Hematopoietic multipotent progenitor cell treated with erythropoietin and hydrocortisone succinate and interleukin-3 and kit ligand, for 17 days (in vitro differentiated cells): ENCODE measurements around the gene FARP1.

Experiments
- DNase-seq: peaks from one replicate; pipeline ENCODE4 v3.0.0-alpha.2; 2015; ENCODE audit warnings: low spot score

FARP1 gene

DNA sequence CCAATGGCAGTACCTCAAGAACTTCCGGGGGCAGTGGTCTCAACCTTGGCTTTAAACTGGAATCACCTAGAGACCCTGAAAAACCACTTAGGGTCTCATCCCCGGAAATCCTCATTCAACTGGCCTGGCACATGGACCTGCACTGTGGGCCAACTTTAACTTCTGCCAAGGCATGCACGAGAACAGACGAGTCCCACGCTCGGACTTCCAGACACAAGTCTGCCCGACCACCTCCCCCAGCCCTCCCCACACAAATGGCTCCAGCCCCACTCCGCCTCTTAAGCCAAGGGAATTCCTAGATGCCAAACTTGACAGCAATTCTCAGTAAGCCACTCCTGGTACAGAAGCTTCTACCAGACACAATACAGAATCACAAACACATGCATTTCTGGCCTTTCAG lies 320.1 kb downstream of the FARP1 start:
- DNase-seq, result no peak

GRCh38 chr13:98466634-98467236 lies 323.8 kb downstream of the FARP1 start:
- peak; percentile 73 for DNase-seq

DNA sequence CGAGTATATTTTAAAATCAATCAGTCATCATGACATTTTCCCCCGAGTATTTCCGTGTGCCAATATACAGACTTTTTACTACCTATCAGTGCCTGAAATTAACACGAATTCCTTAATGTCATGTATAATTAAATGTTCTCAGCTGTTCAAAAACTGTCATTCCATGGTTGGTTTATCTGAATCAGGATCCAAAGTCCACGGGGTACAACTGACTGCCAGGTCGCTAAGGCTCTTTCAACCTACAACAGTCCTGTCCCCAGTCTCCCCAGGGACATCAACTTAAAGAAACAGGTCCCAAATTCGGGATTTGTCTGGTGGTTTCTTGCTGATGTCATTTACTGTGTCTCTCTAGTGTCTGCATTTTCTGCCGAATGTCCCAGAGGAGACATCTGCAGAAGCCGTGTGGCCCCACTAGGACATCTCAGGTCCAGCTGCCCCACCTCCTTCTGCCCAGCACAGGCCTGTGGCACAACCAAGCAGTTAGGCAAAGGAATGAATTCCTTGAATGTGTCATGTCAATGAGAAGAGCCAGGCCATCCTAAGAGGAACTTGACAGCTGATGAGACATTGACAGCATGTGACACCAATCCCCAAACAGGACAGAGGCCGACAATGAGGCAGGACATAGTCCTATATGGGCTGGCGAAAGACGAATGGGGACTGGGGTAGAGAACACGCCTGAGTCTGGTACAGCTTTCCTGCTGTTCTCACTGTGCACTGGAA lies 324.5 kb downstream of the FARP1 start:
- DNase-seq, result no peak

DNA sequence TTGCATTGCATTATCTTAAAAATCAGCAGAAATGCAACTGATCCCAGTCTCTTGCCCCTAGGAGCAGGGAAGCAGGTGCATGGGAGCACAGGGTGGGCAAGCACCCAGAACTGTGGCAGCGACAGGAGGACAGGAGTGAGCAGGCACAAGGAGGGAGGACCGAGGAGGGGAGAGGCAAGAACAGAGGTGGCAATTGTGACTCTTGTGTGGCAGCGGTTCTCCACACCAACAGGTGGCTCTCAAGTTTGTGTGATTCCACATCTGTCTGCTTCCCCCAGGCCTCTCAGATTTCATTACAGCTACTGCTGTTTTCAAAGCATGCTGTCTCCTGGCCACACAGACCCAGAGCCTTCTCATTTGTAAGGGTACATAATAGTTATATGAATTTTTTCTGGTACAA lies 325.5 kb downstream of the FARP1 start:
- no peak for DNase-seq

DNA sequence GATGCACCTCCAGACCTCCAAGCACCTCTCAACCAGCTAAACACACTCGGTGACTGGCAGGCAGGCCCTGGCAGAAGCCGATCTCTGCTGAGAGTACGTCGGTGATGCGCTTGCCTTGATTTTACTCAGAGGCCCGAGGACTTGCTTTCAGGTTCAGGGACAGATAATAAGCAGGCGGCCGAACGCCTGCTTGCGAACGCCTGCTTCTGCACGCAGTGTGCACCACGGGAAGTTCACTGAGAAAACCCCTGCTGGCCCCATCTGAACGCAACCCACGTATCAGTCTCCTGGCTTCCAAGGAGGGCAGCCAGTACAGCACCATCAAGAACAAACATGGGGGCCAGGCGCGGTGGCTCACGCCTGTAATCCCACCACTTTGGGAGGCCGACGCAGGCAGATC lies 326.0 kb downstream of the FARP1 start:
- no peak for DNase-seq

GRCh38 chr13:98470920-98471319 lies 328.0 kb downstream of the FARP1 start:
- DNase-seq, result no peak

DNA sequence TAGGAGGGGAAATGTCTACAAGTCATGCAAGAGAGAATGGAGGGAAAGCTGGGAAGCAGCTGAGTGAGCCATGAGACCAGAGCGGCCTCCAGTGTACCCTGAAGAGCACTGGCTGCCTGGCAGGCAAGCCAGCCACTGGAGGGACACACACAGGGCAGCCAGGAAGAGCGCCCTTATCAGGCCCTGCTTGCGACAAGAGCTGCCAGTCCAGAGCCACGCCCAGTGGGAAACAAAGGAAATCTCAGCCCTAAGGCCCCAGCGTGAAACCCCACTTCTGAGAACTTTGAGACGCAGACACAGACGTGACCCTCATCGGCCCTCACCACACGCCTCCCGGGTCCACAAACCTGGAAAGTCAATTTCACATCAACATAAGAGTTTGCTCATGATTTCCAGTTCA lies 329.0 kb downstream of the FARP1 start:
- no peak for DNase-seq

DNA sequence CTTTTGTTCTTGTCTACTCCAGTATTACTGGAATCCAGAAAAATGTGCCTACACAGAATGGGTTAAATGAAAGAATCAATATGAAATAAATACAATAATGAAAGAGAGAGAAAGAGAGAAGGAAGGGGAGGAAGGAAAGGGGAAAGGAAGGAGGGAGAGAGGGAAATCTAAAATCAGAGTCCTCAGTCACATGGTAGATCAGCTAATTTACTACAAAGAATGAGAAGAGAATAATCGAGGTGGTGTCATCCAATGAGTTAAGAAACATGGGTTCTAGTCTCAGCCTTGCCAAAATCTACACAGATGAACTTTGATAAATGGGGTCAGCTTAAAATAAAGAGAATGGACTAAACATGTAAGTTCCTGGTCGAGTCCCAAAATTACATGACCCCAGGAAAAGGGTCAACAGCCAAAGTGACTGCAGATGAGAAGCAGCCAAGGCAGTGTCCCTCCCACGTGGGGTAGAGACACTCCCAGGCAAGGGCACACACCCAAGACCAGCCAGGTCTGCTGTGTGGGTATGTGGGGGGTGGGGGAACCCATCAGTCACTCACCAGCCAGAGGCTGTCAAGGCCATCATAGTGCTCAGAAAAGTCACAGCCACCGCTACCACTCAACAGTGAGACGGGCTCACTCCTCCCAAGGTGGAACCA lies 330.4 kb downstream of the FARP1 start:
- no peak for DNase-seq

DNA sequence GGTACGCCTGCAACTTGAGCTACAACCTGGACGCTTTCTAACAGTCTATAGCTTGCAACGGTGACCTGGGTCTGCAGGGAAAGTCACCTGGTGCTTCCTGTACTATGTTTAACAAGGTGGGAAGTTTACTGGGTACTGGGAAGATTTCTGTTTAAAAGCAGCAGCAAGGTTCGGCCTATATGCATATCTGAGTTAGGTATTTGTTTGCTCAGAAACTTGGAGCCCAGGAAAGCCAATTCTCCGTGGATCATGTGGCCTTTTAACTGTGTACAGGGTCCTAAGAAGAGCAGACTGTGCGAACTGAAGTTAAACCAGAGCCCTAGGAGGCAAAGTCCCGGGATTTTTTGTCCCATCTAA lies 330.9 kb downstream of the FARP1 start:
- DNase-seq, result no peak

GRCh38 chr13:98474292-98474691 lies 331.4 kb downstream of the FARP1 start:
- no peak for DNase-seq

GRCh38 chr13:98474761-98475160 lies 331.9 kb downstream of the FARP1 start:
- no peak for DNase-seq

DNA sequence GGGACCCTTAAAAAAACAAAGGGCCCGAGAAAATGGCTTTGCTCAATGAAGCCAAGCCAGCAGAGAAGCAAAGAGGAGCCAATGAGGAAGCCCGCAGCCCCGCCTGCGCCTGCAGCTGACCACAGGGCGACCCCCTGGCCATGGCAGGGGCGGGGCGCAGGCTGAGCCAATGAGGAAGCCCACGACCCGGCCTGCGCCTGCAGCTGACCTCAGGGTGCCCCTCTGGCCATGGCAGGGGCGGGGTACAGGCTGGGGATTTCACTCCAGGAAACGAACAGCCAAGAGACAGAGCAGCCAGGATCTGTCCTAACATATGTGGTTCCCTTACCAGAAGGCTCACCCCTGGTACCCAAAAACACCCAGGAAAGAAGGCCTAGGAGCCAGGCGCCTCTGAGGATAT lies 332.6 kb downstream of the FARP1 start:
- no peak for DNase-seq

- no peak for DNase-seq
These were observed 333.2 kb downstream of the FARP1 start for GRCh38 chr13:98476106-98476505.

GRCh38 chr13:98476538-98476966 lies 333.7 kb downstream of the FARP1 start:
- DNase-seq, result no peak

GRCh38 chr13:98478189-98479129 lies 335.6 kb downstream of the FARP1 start:
- no peak for DNase-seq

DNA sequence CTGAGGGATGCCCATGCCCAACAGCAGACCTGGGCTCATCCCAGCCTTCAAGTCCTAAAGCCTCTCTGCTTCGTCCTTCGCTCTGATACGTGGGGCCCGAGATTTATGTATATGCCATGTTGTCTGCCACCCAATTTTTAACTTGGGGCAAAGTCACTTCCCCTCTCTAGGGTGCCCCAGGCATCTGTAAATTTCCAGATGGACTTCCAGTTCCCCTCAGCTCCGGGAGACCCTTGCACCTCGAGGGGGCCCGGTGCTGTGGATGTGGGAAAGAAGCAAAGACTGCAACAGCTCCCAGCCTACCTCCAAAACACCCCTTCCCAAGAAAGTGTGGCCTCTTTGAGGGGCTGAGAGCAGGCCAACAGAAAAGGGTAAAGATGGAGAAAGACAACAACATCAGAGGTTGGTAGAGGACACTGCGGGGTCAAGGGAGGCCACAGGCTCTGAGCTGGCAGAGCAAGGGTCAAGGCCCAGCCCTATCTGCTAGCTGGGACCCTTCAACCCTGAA lies 336.7 kb downstream of the FARP1 start:
- no peak for DNase-seq

GRCh38 chr13:98480915-98481877 lies 338.3 kb downstream of the FARP1 start:
- no peak for DNase-seq

DNA sequence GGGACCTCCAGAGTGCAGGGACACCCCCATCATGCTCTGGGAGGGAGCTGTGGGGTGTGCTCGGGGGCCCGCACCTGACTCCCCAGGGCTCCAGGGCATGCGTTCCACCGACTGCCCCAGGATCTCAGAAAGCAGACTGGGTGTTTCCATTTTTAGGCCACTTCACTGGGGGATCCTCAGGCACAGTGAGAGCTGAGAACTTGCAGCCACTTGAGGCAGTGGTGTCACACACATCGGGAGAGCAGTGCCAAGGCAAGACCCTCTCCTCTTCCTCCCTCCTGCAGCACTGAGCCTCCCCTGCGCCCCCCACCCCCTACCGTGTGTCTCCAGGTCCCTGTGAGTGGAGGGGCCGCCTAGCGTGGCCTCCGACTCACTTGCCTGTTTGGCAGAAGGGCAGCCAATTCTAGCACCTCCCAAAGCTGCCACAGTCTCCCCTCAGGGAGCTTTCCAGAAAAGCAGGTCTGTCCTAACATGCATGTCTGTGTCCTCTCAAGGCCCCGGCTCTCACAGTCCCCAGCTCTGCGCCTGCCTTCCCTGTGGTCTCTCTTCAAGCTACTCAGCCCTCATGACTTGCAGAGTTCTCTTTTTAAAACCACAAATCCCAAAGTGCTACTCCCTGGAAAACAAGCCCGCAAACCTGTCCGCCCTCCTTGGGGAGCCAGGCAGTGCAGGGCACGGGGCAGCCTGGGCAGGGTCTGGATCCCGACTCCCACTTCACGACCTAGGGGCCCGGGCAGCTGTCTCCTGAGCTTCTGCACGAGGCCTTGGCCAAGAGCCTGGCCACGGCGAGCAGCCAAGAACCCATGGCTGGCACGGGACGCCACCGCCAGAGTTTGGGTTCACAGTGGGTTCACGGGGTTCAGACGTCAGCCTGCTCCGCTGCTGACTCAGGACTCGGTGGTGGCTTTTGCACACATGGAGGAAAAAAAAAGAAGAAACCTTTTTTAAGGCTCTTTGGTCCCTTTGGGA lies 339.9 kb downstream of the FARP1 start:
- no peak for DNase-seq

DNA sequence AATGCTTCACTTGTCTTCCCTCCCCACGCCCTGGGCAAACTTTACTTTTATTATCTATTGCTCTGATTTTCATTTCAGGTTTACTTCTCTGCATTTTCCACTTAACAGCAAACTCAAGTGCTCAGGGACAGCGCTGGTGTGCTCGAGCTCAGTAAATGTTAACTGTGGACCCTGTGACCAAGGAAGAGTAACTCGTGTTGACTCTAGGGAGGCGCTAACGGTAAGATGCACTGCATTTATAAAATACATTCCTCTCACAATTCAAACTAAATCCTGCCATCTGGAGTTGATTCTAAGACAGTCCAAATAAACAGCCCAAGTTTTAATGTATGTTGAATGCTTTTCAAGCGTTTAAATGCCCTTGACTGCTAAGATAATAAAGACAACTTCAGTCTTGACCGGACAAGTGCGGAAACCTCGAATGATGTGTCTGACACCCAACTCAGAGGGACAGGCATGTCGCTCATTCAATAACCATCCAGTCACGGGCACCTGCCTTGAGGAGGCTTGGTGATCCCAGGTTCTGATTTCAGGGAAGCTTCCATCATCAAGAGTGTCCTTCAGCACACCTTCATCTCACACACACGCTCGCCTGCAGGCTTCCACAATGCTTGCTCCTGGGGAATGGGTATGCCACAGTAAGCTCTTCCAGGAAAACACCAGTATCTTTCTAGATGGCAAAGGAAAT lies 340.9 kb downstream of the FARP1 start:
- no peak for DNase-seq
